Measurements from ENCODE around the gene DUOXA1.
A peak's percentile ranks its signal among the peaks of the same experiment; 100 is the strongest.

DUOXA1 gene

GRCh38 chr15:45169608-45170480 is 40.2 kb upstream of the DUOXA1 start:
- H3K36me3 ChIP-seq: peaks cover 54% of the 10 kb centered on the region
- DNase-seq: peak; percentile 70
- H3K9me3 ChIP-seq (ENCODE audit: severe bottlenecking): no peaks in the 10 kb centered on the region
- TF ChIP-seq CTCF (IDR thresholded peaks at IDR 0.05; ENCODE audit: low read depth, low read length): no peak
- no peak overlapping the region for H3K4me3 ChIP-seq (ENCODE audit: low read depth, low read length)
- no peaks in the 10 kb centered on the region for H3K27me3 ChIP-seq (ENCODE audit: insufficient read depth, low read depth, severe bottlenecking)
- H3K27ac ChIP-seq: peak overlapping the region; percentile 96

GRCh38 chr15:45168751-45169551 is 39.3 kb upstream of the DUOXA1 start:
- DNase-seq: peak; percentile 65
- no peaks in the 10 kb centered on the region for H3K27me3 ChIP-seq (ENCODE audit: insufficient read depth, low read depth, severe bottlenecking)
- H3K9me3 ChIP-seq (ENCODE audit: severe bottlenecking): no peaks in the 10 kb centered on the region
- TF ChIP-seq CTCF (IDR thresholded peaks at IDR 0.05; ENCODE audit: low read depth, low read length): no peak
- H3K4me3 ChIP-seq (ENCODE audit: low read depth, low read length): no peak overlapping the region
- H3K36me3 ChIP-seq: peaks cover 45% of the 10 kb centered on the region
- H3K27ac ChIP-seq: peak overlapping the region; percentile 96

DNA sequence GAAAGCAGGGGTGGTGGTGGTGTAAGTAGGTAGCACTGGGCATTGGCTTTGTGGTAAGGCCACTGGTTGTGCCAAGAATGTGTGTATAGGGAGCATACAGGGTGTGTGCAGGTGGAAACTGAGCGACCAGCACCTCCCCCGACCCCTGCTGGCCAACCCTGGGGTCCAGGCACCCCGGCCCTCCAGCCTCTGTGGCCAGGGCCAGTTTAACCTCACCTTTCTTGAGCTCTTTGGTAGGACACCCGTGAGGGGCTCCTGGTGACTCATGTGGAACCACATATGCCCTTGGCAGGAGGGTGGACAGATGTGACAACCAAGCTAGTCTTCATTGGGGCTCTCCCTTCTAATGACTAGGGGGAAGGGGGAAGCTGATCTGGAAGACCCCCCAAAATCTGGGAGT is 38.6 kb upstream of the DUOXA1 start:
- no peak for TF ChIP-seq CTCF (IDR thresholded peaks at IDR 0.05; ENCODE audit: low read depth, low read length)
- Histone ChIP-seq H3K36me3 (peaks cover 38% of the 10 kb centered on the region), H3K27me3 (ENCODE audit: insufficient read depth, low read depth, severe bottlenecking) (no peaks in the 10 kb centered on the region), H3K27ac (peak overlapping the region; percentile 96), H3K4me3 (ENCODE audit: low read depth, low read length) (no peak overlapping the region), H3K9me3 (ENCODE audit: severe bottlenecking) (no peaks in the 10 kb centered on the region)
- no peak for DNase-seq

GRCh38 chr15:45167631-45168205 is 38.0 kb upstream of the DUOXA1 start:
- peak overlapping the region; percentile 96 for H3K27ac ChIP-seq
- no peak for TF ChIP-seq CTCF (IDR thresholded peaks at IDR 0.05; ENCODE audit: low read depth, low read length)
- H3K9me3 ChIP-seq (ENCODE audit: severe bottlenecking): no peaks in the 10 kb centered on the region
- no peak overlapping the region for H3K4me3 ChIP-seq (ENCODE audit: low read depth, low read length)
- H3K27me3 ChIP-seq (ENCODE audit: insufficient read depth, low read depth, severe bottlenecking): no peaks in the 10 kb centered on the region
- H3K36me3 ChIP-seq: peaks cover 33% of the 10 kb centered on the region
- no peak for DNase-seq

DNA sequence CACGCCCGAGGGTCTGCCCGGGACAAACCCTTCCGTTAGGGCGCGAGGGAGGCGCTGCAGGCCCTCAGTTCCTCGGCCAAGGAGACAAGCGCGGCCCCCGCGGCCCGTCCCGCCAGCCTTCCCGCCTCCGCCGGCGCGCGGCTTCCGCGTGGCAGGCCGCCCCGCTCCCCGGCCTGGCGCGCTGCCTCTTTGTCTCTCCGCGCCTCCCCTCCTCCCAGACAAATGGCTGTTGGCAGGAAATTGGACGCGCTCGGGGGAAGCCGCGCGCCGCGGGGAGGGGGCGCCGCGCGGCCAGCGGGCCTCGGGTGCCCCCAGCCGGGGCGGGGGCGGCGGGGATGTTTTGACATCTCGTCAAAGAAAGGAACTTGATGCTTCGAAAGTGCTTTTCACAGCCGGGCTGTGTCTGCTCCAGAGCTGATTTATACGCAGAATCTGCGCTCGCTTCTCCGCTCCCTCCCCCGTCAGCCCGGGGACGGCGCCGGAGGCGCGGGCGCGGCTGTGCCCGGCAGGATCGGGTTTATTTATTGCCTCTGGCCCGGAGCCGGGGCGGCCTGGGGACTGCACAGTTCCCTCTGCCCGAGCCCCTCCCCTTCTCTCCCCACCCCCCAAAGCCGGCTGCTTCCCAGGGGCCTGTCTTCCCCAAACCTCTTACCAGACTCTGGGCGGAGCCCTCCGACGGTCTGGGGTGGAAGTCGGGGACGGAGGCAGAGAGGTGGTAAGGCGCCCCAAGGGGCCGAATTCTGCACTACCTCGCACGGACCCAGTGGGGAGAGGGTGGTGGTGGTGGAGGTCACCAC is 37.4 kb upstream of the DUOXA1 start:
- H3K4me3 ChIP-seq (ENCODE audit: low read depth, low read length): peak overlapping the region; percentile 42
- TF ChIP-seq CTCF (IDR thresholded peaks at IDR 0.05; ENCODE audit: low read depth, low read length): peak; percentile 79
- peaks cover 27% of the 10 kb centered on the region for H3K36me3 ChIP-seq
- H3K27me3 ChIP-seq (ENCODE audit: insufficient read depth, low read depth, severe bottlenecking): no peaks in the 10 kb centered on the region
- no peaks in the 10 kb centered on the region for H3K9me3 ChIP-seq (ENCODE audit: severe bottlenecking)
- DNase-seq: peak; percentile 96
- H3K27ac ChIP-seq: peak overlapping the region; percentile 96
